Lower lobe of right lung (tissue), 2 donors: ENCODE data around the gene PDE4D. TPM values are rescaled to one million over a fixed set of nuclear protein-coding genes. Genes with fewer than 3 reads are reported as not detected.
A peak's percentile ranks its signal among the peaks of the same experiment; 100 is the strongest.

ENCODE experiments used
- ATAC-seq, 2 donors: fragments of 200-7000 bp; cut with Tn5 transposase; one replicate each; pipeline ENCODE4 v1.9.1; 2020 to 2022; ENCODE audit warnings: mild to moderate bottlenecking in 2 of 2, moderate library complexity in 2 of 2
- DNase-seq: peaks from one replicate; pipeline ENCODE4 v3.0.0-alpha.2; 2020
- H3K27ac ChIP-seq: fragments of 200-600 bp; one replicate; pipeline ENCODE4 v1.8.0; 2022
- H3K27me3 ChIP-seq: fragments of 200-600 bp; one replicate; pipeline ENCODE4 v1.8.0; 2022; ENCODE audit warnings: low read depth
- H3K36me3 ChIP-seq: fragments of 200-600 bp; one replicate; pipeline ENCODE4 v1.8.0; 2022; ENCODE audit warnings: mild to moderate bottlenecking
- H3K4me1 ChIP-seq: fragments of 200-600 bp; one replicate; pipeline ENCODE4 v1.8.0; 2022
- H3K4me3 ChIP-seq: fragments of 200-600 bp; one replicate; pipeline ENCODE4 v1.8.0; 2022; ENCODE audit warnings: mild to moderate bottlenecking
- H3K9me3 ChIP-seq: fragments of 200-600 bp; one replicate; pipeline ENCODE4 v1.8.0; 2022
- intact Hi-C: fragments of 100-400 bp; cut with DNase I; formaldehyde crosslinking; loops from one replicate; pipeline ENCODE4 v1.11.0; 2022
- total RNA-seq: library from RNA; stranded (reverse); fragmentation: NEBNext Ultra II Directional; extraction: Animal tissue kit (Norgen Biotek cat#: 25700); gene quantifications from one replicate; pipeline ENCODE4 v1.2.1, GENCODE V29; 2021
- TF ChIP-seq, protein P1 (sequence below): fragments of 200-600 bp; IDR thresholded peaks from one replicate; pipeline ENCODE4 v1.8.0; 2022; ENCODE audit warnings: antibody characterized with exemption, mild to moderate bottlenecking
- donor health status: DM: no; HTN: yes; CAD: no; lungs with severe emphysema.

Gene PDE4D
- total RNA-seq, 1 donor from 2014 or later = 71.3 TPM

DNA sequence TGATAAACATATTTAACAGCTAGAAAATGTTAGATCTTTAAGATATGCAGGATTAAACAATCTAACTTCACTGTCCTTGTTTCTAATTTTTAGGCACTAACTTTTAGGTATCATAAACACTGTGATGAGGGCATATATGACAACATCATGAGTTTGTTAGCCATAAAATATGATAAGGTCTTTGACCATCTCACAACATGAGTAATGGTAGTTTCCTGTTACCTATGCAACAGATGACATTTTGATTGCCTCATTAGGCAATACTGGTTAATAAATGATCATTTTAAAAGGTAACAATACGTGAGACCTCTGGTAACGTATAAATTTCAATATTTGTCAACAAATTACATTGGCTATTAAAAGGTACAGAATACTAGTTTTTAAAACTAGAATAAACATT is 613.5 kb downstream of the PDE4D start:
- TF ChIP-seq, protein P1, sequence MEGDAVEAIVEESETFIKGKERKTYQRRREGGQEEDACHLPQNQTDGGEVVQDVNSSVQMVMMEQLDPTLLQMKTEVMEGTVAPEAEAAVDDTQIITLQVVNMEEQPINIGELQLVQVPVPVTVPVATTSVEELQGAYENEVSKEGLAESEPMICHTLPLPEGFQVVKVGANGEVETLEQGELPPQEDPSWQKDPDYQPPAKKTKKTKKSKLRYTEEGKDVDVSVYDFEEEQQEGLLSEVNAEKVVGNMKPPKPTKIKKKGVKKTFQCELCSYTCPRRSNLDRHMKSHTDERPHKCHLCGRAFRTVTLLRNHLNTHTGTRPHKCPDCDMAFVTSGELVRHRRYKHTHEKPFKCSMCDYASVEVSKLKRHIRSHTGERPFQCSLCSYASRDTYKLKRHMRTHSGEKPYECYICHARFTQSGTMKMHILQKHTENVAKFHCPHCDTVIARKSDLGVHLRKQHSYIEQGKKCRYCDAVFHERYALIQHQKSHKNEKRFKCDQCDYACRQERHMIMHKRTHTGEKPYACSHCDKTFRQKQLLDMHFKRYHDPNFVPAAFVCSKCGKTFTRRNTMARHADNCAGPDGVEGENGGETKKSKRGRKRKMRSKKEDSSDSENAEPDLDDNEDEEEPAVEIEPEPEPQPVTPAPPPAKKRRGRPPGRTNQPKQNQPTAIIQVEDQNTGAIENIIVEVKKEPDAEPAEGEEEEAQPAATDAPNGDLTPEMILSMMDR = no peak
- Histone ChIP-seq H3K36me3 (no peaks in the 10 kb centered on the region), H3K9me3 (no peaks in the 10 kb centered on the region), H3K4me1 (peaks cover 10% of the 10 kb centered on the region), H3K27ac (no peak overlapping the region), H3K4me3 (no peak overlapping the region), H3K27me3 (no peaks in the 10 kb centered on the region)
- intact Hi-C loops = no loop called here
- DNase-seq (no peak), ATAC-seq (no peak)

DNA sequence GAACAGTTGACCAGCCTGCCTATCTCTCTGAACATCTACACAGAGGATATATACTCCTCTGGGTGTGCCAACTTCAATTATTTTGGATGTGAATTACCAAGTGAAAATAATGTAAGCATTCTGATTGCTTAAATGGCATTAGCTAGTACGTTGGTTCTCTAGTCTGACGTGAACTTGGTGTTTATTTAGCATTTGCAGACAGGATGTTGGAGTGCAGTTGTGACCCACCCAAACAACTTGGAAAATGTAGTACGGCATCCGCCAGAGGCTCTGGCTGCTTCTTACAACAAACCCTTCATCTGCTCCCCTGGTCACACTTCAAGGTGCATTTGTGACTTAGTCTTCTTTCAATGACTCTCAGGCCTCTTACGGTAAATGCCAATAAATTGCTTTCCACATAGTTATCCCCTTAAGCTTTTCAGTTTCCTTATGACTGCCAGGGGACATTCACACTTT is 616.6 kb downstream of the PDE4D start:
- H3K36me3 ChIP-seq = no peaks in the 10 kb centered on the region
- ATAC-seq (peak; percentile 68 to 77), DNase-seq (no peak)
- TF ChIP-seq, protein P1 = no peak
- no peaks in the 10 kb centered on the region for H3K27me3 ChIP-seq
- H3K4me1 ChIP-seq = peaks cover 15% of the 10 kb centered on the region
- peak overlapping the region; percentile 55 for H3K4me3 ChIP-seq
- no peaks in the 10 kb centered on the region for H3K9me3 ChIP-seq
- peak overlapping the region; percentile 79 for H3K27ac ChIP-seq
- intact Hi-C loops = no loop called here

DNA sequence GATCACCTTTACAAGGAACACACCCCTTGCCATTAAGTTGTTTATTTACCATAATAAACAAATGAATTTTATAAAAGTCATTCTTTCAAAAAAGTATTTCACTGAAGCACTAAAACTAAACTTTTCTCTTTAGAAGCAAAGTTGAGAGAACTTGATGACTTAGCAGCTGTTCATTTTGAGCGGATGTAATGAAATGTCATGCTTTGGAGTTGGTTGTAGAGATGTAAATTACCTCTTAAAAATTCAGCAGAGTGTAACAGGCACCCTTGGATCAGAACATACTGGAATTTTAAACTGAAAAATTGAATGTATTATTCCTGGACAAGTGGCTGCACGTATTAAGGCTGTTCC is 617.2 kb downstream of the PDE4D start:
- Histone ChIP-seq H3K36me3 (no peaks in the 10 kb centered on the region), H3K4me3 (peak overlapping the region; percentile 55), H3K27ac (peak overlapping the region; percentile 79), H3K4me1 (peaks cover 15% of the 10 kb centered on the region), H3K9me3 (no peaks in the 10 kb centered on the region), H3K27me3 (no peaks in the 10 kb centered on the region)
- intact Hi-C loops = no loop called here
- TF ChIP-seq, protein P1 = no peak
- no peak for DNase-seq
- ATAC-seq = peak in 1 of 2 donors; percentile 5

DNA sequence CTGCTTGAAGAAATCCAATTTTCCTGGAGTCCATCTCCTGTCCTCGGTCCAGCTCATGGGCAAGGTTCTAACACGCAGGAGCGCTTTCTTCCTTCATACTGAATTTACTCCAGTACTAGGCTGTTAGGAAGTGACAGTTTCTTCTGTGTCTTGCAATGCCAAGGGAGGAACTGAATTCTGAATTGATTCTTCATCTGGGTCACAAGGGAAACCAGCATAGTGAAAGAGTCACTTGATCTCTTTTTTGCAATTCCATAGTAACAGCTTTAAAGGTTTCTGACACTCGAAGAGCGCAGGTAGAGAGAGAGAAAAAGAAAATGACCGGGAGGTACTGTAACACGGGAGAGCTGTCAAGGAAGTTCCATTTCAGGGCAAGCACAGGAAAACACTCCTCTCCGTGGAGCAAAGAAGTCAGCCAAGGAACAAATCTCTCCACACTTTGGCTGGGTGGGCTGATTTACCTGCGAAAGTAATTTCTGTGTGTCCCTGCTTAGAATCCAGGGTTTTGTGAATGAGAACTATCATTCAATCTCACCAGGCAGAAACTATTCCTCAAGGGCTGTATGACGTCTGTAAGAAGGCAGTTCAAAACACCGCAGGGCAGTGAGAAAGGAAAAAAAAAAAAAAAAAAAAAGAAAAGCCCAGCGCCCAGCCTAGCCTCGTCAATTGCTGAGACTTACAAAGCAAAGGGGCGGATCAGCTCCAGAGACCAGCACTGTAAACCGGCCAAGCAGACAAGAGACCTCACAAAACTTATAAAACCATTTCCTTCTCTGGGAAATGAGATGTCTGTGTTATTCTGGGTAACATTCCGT is 617.8 kb downstream of the PDE4D start:
- H3K4me1 ChIP-seq = peaks cover 15% of the 10 kb centered on the region
- TF ChIP-seq, protein P1 = no peak
- no peaks in the 10 kb centered on the region for H3K36me3 ChIP-seq
- DNase-seq (no peak), ATAC-seq (peak; percentile 89 to 91)
- intact Hi-C loops = no loop called here
- H3K27me3 ChIP-seq = no peaks in the 10 kb centered on the region
- H3K27ac ChIP-seq = peak overlapping the region; percentile 79
- no peaks in the 10 kb centered on the region for H3K9me3 ChIP-seq
- H3K4me3 ChIP-seq = peak overlapping the region; percentile 55

DNA sequence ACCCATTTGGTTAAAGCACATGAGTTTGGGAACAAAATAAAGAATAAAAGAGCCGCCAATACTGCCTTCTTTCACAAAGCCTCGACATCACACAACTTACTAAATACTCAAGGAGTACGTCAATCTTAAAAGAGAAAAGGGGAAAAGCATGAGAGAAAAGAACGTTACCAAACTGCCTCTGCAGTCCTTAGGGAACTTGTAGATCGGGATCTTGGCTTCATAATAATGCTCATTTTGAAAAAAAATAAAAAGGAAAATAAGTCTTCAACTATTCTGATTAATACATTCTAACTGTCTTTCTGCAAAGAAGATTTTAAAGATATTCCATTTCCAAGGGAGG is 618.4 kb downstream of the PDE4D start:
- TF ChIP-seq, protein P1 = no peak
- Histone ChIP-seq H3K4me1 (peaks cover 15% of the 10 kb centered on the region), H3K36me3 (no peaks in the 10 kb centered on the region), H3K27ac (peak overlapping the region; percentile 79), H3K27me3 (no peaks in the 10 kb centered on the region), H3K4me3 (peak overlapping the region; percentile 55), H3K9me3 (no peaks in the 10 kb centered on the region)
- DNase-seq (no peak), ATAC-seq (peak in 1 of 2 donors; percentile 12)
- intact Hi-C loops = no loop called here
